Rectal smooth muscle tissue (tissue), 1 donor: ENCODE measurements around the gene PCYOX1L.

Source experiments
- H3K27ac ChIP-seq: one replicate; pipeline ENCODE4 v1.7.0; 2013; ENCODE audit warnings: low read depth, low read length, inconsistent platforms
- H3K27me3 ChIP-seq: one replicate; pipeline ENCODE4 v1.7.0; 2013; ENCODE audit warnings: low read length; ENCODE audit not compliant: control insufficient read depth, insufficient read depth
- H3K36me3 ChIP-seq: one replicate; pipeline ENCODE4 v1.7.0; 2013; ENCODE audit warnings: low read length; ENCODE audit not compliant: control insufficient read depth, insufficient read depth
- H3K4me1 ChIP-seq: one replicate; pipeline ENCODE4 v1.7.0; 2013; ENCODE audit warnings: low read length; ENCODE audit not compliant: control insufficient read depth, insufficient read depth
- H3K4me3 ChIP-seq: one replicate; pipeline ENCODE4 v1.7.0; 2013; ENCODE audit warnings: low read length
- H3K9ac ChIP-seq: one replicate; pipeline ENCODE4 v1.7.0; 2013; ENCODE audit warnings: low read length

PCYOX1L gene

DNA sequence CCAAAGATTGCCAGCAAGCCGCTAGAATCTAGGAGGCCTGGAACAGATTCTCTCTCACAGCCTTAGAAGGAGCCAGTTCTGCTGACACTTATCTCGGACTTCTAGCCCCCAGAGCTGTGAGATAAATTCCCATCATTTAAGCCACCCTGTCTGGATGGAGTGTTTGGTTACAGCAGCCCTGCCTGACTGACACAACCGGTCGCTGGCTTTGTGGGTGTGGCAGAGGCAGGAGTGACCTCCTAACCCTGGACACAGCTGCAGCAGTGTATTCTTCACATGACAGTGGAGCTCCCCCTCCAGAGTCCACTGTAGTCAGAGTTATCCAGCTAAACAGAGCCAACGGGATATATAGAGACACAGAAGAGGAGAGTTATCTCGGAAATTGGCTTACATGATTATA is 42.5 kb downstream of the PCYOX1L start:
- Histone ChIP-seq H3K4me3 (no peak overlapping the region), H3K27me3 (no peaks in the 10 kb centered on the region), H3K27ac (peak overlapping the region; percentile 80), H3K4me1 (peaks cover 30% of the 10 kb centered on the region), H3K9ac (peak overlapping the region; percentile 35), H3K36me3 (no peaks in the 10 kb centered on the region)

DNA sequence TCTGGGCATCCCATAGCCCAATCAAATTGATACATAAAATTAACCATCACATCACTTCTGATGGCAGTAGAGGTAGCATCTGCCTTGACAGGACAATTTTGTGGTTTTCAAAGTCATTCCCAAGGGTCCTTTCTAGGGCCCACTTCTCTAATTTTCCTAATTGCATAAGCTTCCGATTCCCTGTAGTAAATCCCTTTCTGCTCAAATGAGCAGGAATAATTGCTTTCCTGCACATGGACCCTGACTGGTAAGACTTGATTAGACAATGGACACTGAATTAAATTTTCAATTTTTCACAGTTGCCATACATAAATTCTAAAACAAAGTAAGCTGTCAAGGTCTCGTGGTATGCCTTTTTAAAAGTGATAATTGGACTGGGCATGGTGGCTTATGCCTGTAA is 43.2 kb downstream of the PCYOX1L start:
- Histone ChIP-seq H3K4me3 (no peak overlapping the region), H3K4me1 (peaks cover 38% of the 10 kb centered on the region), H3K27ac (peak overlapping the region; percentile 80), H3K36me3 (no peaks in the 10 kb centered on the region), H3K27me3 (no peaks in the 10 kb centered on the region), H3K9ac (no peak overlapping the region)

DNA sequence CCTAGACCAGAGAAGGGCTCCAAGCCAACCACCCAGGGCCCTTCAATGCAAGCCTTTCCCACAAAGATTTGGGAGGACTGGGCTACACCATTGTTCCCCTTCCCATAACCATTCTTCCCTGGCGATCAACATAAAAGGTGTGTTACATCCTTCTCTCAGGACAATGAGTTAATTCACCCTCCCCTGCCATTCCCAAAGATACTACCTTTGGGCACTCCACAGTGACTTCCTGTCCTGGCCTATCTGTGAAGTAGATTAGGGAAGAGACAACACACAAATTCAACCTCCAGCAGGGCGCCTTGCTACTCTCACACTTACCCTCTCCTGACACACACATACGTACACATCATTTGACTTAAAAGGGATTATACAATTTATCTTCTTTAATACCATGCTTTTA is 44.4 kb downstream of the PCYOX1L start:
- H3K4me1 ChIP-seq, result peaks cover 39% of the 10 kb centered on the region
- no peak overlapping the region for H3K9ac ChIP-seq
- no peak overlapping the region for H3K27ac ChIP-seq

DNA sequence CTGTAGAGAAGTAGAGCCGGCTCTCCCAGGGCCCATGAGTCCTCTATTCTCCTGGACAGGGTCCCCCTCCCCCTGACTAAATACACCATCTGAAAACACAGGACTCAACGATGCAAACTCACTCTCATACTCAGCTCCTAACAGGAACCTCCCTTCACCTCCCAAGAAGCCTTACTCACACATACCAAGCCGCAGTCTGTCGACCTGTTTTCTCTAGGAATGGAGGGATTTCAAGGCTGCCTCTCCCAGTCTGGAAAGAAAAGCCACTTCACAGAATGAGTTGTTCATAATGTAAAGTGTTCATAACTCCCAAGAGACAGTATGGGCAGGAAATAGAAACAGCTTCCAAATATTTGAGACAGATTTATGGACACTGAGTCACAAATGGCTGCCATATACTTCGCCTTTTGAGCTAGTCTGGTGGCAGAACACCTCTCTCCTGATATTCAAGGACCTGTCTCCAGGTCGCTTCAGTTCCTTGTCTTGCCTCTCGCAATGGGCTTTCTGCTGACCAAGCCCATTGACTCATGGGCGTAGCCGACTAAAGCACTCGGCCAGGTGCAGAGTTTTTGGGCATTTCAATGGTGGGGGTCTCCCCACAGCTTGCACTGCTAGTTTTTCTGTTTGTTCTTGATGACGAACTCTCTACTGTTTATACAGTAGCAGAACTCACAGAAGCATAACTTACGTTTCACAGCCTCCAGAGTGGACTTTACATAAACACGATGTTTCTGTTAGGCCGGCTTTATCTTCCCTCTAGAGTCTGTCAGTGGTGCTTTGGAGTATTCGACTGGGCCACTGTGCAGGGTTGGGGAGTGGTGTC is 46.3 kb downstream of the PCYOX1L start:
- Histone ChIP-seq H3K4me1 (peaks cover 39% of the 10 kb centered on the region), H3K4me3 (peak overlapping the region; percentile 51), H3K27me3 (no peaks in the 10 kb centered on the region), H3K36me3 (peaks cover 22% of the 10 kb centered on the region), H3K27ac (peak overlapping the region; percentile 99), H3K9ac (no peak overlapping the region)

More for the DNA sequence above, 44.4 kb downstream of the PCYOX1L start:
- Histone ChIP-seq H3K36me3 (peaks cover 3% of the 10 kb centered on the region), H3K4me3 (no peak overlapping the region), H3K27me3 (no peaks in the 10 kb centered on the region)

DNA sequence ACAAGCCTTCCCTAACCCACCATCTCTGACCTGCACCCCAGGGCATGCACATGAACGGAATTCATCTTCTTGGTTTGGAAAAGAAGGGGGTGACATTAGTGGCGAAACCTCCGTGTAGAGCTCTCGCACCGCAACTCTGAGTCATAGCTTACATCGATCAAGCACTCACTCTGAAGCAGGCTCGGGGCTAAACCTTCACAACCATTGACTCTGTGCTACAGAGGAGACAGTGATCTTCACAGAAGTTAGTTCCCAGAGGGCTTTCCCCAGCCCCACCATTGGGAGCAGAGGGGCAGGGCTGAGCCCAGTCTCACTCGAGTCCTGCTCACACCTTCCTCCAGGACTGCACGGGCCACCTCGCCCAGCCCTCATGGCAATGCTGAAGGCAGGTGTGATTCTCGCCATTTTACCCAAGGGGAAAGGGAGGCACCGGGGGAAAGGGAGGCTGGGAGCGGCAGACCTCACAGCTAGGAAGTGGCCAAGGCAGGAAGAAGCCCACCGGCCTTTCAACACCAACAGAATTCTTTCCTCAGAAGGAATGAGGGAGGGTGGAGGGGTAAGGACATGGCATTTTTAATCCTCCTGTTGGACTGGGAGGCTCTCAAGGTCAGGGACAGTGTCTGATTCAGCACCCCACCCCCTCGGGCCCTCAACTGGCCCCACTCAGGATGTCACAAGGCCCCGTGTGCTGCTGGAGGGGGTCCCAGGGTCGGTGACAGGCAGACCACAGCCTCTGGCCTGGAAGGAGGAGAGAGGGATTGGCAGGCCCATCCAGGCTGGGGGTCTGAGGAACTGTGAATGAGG is 47.1 kb downstream of the PCYOX1L start:
- H3K4me3 ChIP-seq, result peak overlapping the region; percentile 51
- H3K27me3 ChIP-seq, result no peaks in the 10 kb centered on the region
- H3K4me1 ChIP-seq, result peaks cover 39% of the 10 kb centered on the region
- peak overlapping the region; percentile 99 for H3K27ac ChIP-seq
- H3K36me3 ChIP-seq, result peaks cover 27% of the 10 kb centered on the region
- peak overlapping the region; percentile 36 for H3K9ac ChIP-seq

DNA sequence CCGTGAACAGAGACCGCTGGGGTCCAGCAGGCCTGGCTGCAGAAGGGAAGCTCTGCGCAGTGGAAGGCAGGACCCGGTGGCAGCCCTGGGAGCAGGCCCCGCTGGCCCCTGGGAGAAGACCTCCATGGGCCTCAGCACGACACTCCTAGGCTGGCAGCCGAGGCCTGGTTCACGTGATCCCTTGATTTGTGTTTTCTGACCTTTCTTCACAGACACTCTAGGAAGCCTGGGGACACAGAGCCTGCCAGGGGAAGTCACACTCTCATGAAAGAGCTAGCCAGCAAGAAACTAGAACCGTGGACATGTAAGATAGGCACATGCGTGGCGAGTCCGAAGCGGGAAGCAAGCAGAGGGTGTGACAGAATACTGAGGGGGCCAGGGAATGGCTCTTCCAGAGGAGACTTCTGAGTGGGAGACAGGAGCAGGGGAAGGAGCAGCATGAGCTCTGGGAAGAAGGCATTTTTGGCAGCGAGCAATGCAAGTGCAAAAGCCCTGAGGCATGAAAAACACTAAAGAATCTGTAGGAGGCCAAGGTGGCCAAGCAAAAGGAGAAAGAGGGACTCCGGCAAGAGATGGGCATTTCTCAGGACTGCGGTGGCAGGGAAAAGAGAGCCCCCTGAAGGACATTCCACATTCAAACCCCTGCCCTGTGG is 47.8 kb downstream of the PCYOX1L start:
- Histone ChIP-seq H3K27ac (peak overlapping the region; percentile 99), H3K4me3 (peak overlapping the region; percentile 60), H3K36me3 (peaks cover 34% of the 10 kb centered on the region), H3K27me3 (no peaks in the 10 kb centered on the region), H3K9ac (peak overlapping the region; percentile 36), H3K4me1 (peaks cover 32% of the 10 kb centered on the region)

DNA sequence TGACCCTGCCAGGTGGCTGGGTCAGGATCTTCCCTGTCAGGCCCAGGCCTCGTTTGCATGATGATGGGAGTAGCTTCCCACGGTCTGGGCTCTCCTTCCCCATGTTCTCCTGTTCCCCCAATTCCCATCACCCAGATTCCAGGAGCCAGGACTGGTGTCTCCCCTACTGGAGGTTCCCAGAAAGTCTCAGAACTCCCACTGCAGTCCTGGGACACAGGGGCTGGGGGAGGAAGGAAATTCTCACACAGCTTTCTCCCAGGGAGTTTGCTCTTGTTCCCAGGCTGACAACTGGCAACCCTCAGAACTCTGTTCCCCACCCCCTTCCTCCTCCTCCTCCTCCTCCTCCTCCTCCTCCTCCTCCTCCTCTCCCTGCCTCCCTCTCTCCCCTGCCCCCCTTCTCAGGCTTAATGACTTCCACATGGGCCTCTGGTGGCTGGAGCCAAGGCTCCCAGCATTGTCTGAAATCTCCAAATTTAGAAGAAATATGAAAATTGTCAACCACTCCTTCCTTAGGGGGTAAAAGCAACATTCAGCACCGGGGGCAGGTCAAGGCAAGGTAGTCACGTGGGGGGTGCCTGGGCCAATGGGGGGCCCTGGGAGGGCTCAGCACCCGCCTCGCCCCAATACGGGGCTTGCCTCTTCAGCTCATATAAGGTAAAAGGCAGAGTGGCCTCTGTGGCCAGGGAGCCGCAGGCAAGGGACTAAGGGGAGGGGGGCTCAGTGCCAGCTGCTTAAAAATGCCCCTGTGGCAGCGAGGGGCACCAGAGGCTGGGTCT is 48.5 kb downstream of the PCYOX1L start:
- Histone ChIP-seq H3K9ac (peak overlapping the region; percentile 98), H3K36me3 (peaks cover 39% of the 10 kb centered on the region), H3K27ac (peak overlapping the region; percentile 99), H3K4me3 (peak overlapping the region; percentile 93), H3K27me3 (no peaks in the 10 kb centered on the region), H3K4me1 (peaks cover 28% of the 10 kb centered on the region)

DNA sequence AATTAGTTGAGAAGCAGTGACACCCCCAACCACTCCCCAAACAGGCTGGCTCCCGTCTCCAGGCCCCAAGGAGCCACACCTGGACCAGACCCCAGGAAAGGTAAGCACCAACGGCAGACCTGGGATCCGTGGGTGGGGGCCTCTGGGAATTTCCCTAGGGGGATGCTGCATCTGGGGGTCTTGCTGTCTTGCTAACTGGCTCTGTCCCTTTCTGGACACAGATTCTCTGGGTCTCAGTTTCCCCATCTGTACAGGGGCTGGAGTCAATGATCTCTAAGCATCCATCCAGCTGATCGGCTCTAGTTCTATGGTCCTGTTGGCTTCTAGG is 49.1 kb downstream of the PCYOX1L start:
- H3K27ac ChIP-seq, result peak overlapping the region; percentile 99
- peak overlapping the region; percentile 98 for H3K9ac ChIP-seq
- no peaks in the 10 kb centered on the region for H3K27me3 ChIP-seq
- H3K4me3 ChIP-seq, result peak overlapping the region; percentile 93
- peaks cover 28% of the 10 kb centered on the region for H3K4me1 ChIP-seq
- peaks cover 43% of the 10 kb centered on the region for H3K36me3 ChIP-seq

DNA sequence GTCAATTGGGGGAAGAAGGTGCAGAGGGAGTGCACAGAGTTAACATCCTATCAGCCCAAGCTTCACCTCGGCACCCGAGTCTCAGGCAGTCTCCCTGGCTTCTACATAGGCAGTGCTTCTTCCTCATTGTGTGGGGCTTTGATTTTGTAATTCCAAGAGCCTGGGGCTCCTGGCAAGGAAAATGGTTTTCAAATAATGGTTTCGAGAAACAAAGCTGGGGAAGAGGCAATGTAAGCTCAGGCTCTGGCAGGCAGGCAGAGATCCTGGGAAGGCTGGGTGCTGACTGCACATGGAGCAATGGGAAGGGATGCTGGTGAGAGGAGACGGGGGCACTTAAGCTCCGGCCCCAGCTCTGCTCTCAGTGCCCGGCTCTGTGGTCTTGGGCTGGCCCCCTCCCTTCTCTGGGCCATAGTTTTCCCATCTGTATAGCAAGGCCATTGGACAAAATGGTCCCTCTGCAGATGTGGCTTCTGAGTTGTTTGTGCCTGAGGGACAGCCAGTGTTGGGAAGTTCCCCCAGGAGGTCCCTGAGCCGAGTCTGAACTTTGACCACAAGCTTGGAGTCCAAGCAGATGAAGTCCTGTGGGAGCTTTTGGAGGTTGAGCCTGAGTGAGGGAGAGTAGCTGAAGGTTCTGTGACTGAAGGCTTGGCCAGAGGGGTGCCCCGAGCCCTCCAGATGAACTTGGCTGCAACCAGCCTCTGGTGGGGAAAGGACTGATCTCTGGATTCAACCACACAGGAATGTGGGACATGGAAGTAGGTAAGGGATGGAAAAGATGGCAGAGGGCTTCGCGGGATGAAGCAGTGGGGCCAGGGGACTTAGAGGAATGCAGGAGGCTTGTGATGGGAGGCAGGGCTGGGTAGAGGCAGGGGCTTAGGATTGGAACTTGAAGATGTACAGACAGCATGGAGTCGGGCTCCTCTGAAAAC is 49.7 kb downstream of the PCYOX1L start:
- Histone ChIP-seq H3K27ac (peak overlapping the region; percentile 99), H3K36me3 (peaks cover 48% of the 10 kb centered on the region), H3K4me3 (peak overlapping the region; percentile 93), H3K9ac (peak overlapping the region; percentile 98), H3K27me3 (no peaks in the 10 kb centered on the region), H3K4me1 (peaks cover 28% of the 10 kb centered on the region)

DNA sequence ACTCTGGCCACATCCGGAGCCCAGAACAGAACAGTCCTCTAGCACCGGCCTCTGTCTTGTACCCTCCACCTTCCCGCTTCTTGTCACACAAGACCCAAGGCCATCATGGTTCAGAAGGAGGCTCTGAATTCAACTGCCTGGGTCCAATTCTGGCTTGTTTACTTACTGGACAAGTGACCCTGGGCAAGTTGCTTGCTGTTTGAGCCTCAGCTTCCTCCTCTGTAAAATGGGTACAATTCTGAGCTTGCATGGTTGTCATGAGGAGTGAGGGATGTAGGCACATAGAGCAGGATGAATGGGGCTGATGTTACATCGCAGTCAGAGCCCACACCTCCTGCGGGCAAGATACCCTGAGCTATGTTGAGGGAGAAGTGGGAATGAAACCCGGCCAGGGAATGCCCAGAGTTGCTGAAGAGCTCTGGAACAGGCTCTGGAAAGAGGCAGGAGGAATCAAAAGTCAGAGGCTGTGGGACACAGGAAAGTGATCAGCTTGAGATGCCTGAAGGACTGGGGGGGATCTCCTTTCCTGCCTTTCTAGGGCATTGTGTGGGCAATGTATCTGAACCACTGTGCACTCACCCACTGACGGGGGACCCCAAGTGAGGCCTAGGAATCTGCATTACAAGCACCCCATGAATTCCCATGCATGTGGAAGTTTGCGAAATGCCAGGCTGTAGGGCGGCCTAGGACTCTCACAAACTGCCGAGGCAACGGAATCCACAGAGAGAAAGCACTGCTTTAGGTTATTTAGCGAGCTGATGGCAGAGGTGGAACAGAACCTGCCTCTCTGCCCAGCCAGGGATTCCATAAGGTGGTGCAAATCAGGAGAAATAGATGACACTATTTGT is 50.6 kb downstream of the PCYOX1L start:
- no peaks in the 10 kb centered on the region for H3K27me3 ChIP-seq
- peaks cover 30% of the 10 kb centered on the region for H3K4me1 ChIP-seq
- peak overlapping the region; percentile 93 for H3K4me3 ChIP-seq
- H3K36me3 ChIP-seq, result peaks cover 54% of the 10 kb centered on the region
- H3K27ac ChIP-seq, result peak overlapping the region; percentile 99
- H3K9ac ChIP-seq, result peak overlapping the region; percentile 98
